ENCODE measurements around the gene KRT25. TPM values are rescaled to one million over a fixed set of nuclear protein-coding genes. Genes with fewer than 3 reads are reported as not detected.

The KRT25 gene
- total RNA-seq, 2 experiments from 2014 or later = not detected

- Mint-ChIP-seq H3K27ac (no peak overlapping the region), H3K4me3 (no peak overlapping the region), H3K4me1 (ENCODE audit: low read depth) (no peaks in the 10 kb centered on the region), H3K9me3 (no peaks in the 10 kb centered on the region), H3K27me3 (peaks cover 55% of the 10 kb centered on the region), H3K36me3 (ENCODE audit: low read depth) (no peaks in the 10 kb centered on the region)
- no peak overlapping the region for H3K27ac ChIP-seq (ENCODE audit: low read depth in 1 of 2, low read length in 2 of 2)
- intact Hi-C loops (cut with DNase I, micrococcal nuclease) = no loop called here
- H3K27me3 ChIP-seq (ENCODE audit: control insufficient read depth in 1 of 2, insufficient read depth in 2 of 2, low read length in 2 of 2) = peaks cover 3 to 21% of the 10 kb centered on the region in 2 experiments
- no peaks in the 10 kb centered on the region for H3K36me3 ChIP-seq (ENCODE audit: insufficient read depth, low read length)
- H3K4me3 ChIP-seq (ENCODE audit: low read length) = no peak overlapping the region
- no peak for TF ChIP-seq CTCF (IDR thresholded peaks at IDR 0.05)
- H3K4me1 ChIP-seq (ENCODE audit: insufficient read depth, low read length) = no peaks in the 10 kb centered on the region
- ATAC-seq (ENCODE audit: poor library complexity) (no peak), DNase-seq (no peak)
- ChIA-PET CTCF (interaction anchor here (1.0 to 1.3 kb wide), 2 partner anchors 116 to 932 kb away, joined by 3 read pairs; no protein-coding TSS in a partner anchor), POLR2A (interaction anchor here (1.3 kb wide), 1 partner anchor 179 kb away, joined by 3 read pairs; no protein-coding TSS in a partner anchor)
- no peaks in the 10 kb centered on the region for H3K9me3 ChIP-seq (ENCODE audit: control insufficient read depth in 1 of 2, insufficient read depth in 1 of 2, low read length in 2 of 2)
Observed at GRCh38 chr17:40730970-40731369, 24.2 kb downstream of the KRT25 start.

- Histone ChIP-seq H3K27ac (ENCODE audit: low read depth in 1 of 2, low read length in 2 of 2) (no peak overlapping the region), H3K36me3 (ENCODE audit: insufficient read depth, low read length) (no peaks in the 10 kb centered on the region), H3K4me1 (ENCODE audit: insufficient read depth, low read length) (no peaks in the 10 kb centered on the region), H3K9me3 (ENCODE audit: control insufficient read depth in 1 of 2, insufficient read depth in 1 of 2, low read length in 2 of 2) (no peaks in the 10 kb centered on the region), H3K4me3 (ENCODE audit: low read length) (no peak overlapping the region), H3K27me3 (ENCODE audit: control insufficient read depth in 1 of 2, insufficient read depth in 2 of 2, low read length in 2 of 2) (peaks cover 0 to 28% of the 10 kb centered on the region in 2 experiments)
- ATAC-seq (ENCODE audit: poor library complexity) (no peak), DNase-seq (no peak)
- ChIA-PET CTCF (no interaction called here), POLR2A (no interaction called here)
- TF ChIP-seq CTCF (IDR thresholded peaks at IDR 0.05) = no peak
- Mint-ChIP-seq H3K4me3 (no peak overlapping the region), H3K27ac (no peak overlapping the region), H3K9me3 (no peaks in the 10 kb centered on the region), H3K36me3 (ENCODE audit: low read depth) (no peaks in the 10 kb centered on the region), H3K27me3 (peaks cover 43% of the 10 kb centered on the region), H3K4me1 (ENCODE audit: low read depth) (no peaks in the 10 kb centered on the region)
- intact Hi-C loops (cut with DNase I, micrococcal nuclease) = loop anchor here (1.0 to 10.0 kb wide), 4 partner anchors 107 to 370 kb away; partner anchors contain the start of gene CCR7 (in 1 of the 2)
Observed at GRCh38 chr17:40727447-40728231, 27.5 kb downstream of the KRT25 start.

- peaks cover 0 to 24% of the 10 kb centered on the region in 2 experiments for H3K27me3 ChIP-seq (ENCODE audit: control insufficient read depth in 1 of 2, insufficient read depth in 2 of 2, low read length in 2 of 2)
- H3K36me3 Mint-ChIP-seq (ENCODE audit: low read depth) = no peaks in the 10 kb centered on the region
- peaks cover 41% of the 10 kb centered on the region for H3K27me3 Mint-ChIP-seq
- ChIA-PET POLR2A (no interaction called here), CTCF (no interaction called here)
- H3K4me3 Mint-ChIP-seq = no peak overlapping the region
- H3K9me3 Mint-ChIP-seq = no peaks in the 10 kb centered on the region
- no peaks in the 10 kb centered on the region for H3K4me1 Mint-ChIP-seq (ENCODE audit: low read depth)
- no peaks in the 10 kb centered on the region for H3K36me3 ChIP-seq (ENCODE audit: insufficient read depth, low read length)
- intact Hi-C loops (cut with DNase I, micrococcal nuclease) = loop anchor here (1.0 to 10.0 kb wide), 4 partner anchors 107 to 370 kb away; partner anchors contain the start of gene CCR7 (in 1 of the 2)
- H3K4me1 ChIP-seq (ENCODE audit: insufficient read depth, low read length) = no peaks in the 10 kb centered on the region
- peak; percentile 46 for TF ChIP-seq CTCF (IDR thresholded peaks at IDR 0.05)
- ATAC-seq (ENCODE audit: poor library complexity) (no peak), DNase-seq (peak in 3 of 14 experiments; percentile 29 to 38 (median 33))
- no peaks in the 10 kb centered on the region for H3K9me3 ChIP-seq (ENCODE audit: control insufficient read depth in 1 of 2, insufficient read depth in 1 of 2, low read length in 2 of 2)
- H3K4me3 ChIP-seq (ENCODE audit: low read length) = no peak overlapping the region
- no peak overlapping the region for H3K27ac Mint-ChIP-seq
- no peak overlapping the region for H3K27ac ChIP-seq (ENCODE audit: low read depth in 1 of 2, low read length in 2 of 2)
Observed at GRCh38 chr17:40726919-40727318, 28.2 kb downstream of the KRT25 start.
